ENCODE results near the gene CNNM4.

Gene CNNM4

DNA sequence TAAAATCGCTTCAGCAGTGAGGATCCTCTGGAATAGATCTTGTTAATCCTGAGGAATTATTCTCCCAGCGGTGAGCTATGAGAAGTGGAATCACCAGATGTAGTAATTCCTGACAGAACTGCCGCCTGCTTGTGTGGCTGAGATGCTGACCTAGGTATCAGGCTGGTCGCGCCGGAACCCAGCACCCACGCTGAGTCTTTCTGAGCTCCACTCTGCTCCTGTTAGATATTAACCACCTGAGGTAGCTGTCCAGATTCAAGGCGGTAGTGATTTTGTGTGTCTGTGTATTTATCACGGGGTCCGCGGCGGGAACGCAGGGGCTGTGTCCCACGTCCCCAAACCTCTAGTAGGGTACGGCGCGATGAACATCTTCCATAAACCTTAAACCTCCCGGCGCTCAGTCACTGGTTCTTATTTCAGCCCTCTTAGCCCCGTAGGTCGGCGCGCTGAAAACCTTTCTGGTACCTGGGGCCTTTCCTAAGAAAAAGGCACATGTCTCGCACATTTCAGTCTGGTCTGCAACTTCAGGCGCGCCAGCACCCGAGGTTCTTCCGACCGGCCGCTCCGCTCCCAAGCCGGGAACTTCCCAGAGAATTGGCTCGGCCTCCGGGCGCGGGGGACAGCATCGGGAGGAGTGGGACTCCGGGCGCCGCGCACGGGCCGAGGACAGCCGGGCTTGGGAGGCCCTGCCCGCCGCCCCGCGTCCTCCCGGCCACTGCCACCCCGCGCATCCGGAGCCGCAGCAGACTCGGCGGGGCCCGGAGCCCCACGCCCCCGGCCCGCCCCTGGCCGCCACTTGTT, 54.8 kb downstream of the CNNM4 start:
- peak in 1 of 5 experiments; percentile 49 for DNase-seq

DNA sequence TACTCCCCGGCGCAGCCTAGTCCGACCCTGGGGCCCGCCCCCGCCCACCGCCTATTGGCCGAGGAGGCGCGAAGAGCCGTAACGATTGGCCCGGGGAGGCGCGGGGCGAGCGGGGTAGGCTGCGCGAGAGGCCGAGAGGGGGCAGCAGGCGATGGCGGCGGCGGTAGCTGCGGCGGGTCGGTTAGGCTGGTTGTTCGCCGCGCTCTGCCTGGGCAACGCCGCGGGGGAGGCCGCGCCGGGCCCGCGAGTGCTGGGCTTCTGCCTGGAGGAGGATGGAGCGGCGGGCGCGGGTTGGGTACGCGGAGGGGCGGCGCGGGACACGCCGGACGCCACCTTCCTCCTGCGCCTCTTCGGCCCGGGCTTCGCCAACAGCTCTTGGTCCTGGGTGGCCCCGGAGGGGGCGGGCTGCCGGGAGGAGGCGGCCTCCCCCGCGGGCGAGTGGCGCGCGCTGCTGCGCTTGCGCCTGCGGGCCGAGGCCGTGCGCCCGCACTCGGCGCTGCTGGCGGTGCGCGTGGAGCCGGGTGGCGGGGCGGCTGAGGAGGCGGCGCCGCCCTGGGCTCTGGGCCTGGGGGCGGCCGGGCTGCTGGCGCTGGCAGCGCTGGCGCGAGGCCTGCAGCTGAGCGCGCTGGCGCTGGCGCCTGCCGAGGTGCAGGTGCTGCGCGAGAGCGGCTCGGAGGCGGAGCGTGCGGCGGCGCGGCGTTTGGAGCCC, 55.6 kb downstream of the CNNM4 start, which contains the start of gene CNNM3:
Gene CNNM3 (plus strand): TSS at position 142 of the 709 bp plus-strand sequence. CDS start 10 bp downstream, at position 152.
- peak; percentile 93 to 96 (median 94) for DNase-seq

DNA sequence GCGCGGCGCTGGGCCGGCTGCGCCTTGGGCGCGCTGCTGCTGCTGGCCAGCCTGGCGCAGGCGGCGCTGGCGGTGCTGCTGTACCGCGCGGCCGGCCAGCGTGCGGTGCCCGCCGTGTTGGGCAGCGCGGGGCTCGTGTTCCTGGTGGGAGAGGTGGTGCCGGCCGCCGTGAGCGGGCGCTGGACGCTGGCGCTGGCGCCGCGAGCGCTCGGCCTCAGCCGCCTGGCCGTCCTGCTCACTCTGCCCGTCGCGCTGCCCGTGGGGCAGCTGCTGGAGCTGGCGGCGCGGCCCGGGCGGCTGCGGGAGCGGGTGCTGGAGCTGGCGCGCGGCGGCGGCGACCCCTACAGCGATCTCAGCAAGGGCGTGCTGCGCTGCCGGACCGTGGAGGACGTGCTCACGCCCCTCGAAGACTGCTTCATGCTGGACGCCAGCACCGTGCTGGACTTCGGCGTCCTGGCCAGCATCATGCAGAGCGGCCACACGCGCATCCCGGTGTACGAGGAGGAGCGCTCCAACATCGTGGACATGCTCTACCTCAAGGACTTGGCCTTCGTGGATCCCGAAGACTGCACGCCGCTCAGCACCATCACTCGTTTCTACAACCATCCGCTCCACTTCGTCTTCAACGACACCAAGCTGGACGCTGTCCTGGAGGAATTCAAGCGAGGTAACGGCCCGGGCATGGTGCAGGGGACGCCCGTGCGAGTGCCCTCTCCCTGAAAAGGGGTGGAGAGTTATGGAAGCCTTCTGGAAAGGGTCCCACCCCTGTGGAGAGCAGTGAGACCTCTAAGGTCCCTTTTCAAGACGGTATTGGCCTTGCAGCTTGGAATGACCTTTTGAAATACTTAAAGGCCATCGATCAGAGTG, 56.4 kb downstream of the CNNM4 start:
- peak in 1 of 5 experiments; percentile 22 for DNase-seq

DNA sequence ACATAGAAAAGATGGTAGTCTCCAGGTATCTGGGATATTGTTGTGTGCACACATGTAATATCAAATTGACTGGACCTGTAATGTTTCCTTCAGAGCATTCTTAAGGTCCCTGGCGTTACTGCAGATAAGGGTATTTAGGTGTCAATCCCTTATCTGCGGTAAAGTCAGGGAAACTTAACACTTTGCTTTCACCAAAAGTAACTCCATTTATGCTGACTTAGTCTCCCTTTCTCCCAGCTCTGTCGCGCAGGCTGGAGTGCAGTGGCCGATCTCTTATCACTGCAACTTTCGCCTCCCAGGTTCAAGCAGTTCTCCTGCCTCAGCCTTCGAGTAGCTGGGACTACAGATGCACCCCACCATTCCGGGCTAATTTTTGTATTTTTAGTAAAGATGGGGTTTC, 57.2 kb downstream of the CNNM4 start:
- DNase-seq = no peak

DNA sequence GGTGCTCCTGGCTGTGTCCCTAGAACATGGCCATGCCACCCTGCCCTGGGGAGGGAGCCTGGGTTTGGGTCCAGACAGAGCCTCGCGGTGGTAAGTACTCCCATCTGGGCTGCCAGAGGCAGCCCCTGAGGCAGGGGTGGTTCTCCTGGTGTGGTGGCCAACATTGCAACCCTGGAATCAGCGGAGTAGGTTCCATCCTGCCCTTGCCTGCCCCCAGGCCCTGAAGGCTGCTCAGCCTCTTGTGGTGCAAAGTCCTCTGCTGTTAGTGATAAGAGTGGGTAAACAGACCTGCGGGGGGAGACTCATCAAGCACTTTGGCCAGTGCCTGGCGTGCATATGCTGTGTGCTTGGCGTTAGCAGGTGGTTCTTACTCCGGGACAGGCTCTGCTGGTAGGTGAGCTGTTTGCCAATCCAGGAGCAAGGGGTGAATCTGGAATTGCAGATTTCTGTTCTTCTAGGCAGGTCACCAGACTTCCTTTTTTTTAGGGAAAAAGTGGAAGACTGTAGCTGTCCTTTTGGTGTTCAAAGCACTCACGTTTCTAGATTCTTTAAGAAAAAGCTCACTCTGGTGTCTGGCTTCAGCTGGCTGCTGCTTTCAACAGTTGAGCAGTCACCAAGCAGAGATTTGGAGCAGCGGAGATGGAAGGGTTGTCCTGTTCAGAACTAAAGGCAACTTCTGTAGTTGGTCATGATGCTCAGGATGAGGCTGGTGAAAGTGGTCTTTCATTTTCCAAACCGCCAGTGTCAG, 58.6 kb downstream of the CNNM4 start:
- no peak for DNase-seq

DNA sequence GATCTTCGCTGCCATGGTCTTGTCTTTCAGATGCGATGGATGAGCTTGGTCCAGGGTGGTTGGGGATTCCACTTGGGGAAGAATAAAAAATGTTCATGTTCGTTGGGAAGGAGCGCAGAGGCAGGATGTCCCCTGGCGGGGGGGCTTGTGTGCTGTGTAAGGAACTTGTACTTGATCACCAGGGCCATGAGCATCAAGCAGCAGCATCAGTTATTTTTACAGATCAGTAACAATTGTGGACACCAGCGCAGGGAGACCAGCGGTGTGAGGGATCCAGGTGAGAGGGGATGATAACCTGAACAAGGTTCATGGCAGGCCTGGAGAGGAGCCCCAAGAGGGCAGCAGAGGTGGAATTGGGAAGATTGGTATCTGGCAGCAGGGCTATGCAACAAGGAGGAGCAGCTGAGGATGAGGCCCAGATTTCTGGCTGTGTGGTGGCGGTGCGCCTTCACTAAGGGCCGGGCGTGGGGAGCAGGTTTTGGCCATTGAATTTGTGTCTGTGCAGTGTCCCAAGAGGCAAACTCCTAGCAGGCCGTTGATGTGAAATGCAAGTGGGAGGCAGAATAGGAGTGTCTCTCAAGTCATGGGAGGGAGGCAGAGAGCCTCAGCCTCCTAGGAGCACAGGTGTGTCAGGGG, 59.3 kb downstream of the CNNM4 start:
- no peak for DNase-seq

DNA sequence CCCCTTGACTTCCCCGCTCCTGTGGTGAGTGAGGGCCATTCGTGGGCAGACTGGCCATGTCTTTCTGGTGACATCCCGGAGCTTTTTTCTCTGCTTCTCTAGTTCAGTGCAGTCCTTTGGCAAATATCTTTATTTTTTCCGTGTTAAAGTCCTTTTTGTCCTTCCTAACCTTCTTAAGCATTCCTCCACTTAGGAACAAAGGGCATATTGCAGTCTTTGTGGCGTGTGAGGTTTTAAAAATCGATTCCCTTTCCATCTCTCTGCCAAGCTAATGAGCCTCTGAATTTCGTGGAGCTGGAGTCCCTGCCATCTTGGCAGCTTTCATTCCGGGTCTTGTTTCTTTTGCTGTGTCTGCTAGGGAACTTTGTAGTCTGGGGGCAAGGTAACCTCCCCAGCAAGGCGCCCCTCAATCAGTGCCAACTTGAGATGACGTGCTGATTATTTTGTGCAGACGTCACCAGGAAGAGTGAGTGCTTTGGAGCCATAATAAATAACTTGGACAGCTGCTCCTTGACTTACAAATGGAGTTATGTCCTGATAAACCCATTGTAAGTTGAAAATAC, 60.5 kb downstream of the CNNM4 start:
- no peak for DNase-seq

DNA sequence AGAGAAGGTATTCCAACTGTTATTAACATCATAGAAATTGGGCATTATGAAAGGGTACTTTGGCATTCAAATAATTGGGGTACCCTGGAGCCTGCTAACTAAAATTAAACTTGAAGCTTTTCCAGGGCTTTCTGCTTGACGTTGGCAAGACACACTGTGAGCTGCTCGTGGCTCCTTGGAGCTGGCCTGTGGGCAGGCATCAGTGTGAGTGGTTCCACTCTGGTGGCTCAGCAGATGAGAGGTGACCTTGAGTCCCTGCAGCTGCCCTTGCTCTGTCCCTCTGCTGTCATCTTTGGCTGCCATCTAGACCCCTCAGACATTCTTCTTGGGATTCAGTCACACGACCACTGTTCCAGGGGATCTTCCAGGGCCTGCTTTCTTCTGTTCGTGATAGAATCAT, 62.1 kb downstream of the CNNM4 start:
- no peak for DNase-seq

DNA sequence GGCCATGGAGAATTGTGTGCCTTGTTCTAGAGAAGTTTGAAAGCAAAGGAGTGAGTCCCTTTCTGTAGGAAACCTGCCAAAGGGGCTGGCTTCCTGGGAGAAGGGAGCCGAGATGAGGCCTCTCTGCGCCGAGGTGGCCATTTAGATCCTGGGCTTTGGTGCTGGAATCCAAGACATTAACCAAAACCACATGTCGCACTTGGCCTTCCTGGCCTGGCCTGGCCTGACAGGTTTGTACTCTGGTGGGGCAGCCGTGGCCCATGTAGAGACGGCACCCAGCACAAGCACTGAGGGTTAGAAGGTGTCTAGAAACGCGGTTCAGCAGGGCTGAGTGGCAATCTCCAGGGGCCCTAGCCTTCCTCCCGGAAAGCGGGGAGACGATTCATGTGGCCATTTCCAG, 62.5 kb downstream of the CNNM4 start:
- DNase-seq = no peak

DNA sequence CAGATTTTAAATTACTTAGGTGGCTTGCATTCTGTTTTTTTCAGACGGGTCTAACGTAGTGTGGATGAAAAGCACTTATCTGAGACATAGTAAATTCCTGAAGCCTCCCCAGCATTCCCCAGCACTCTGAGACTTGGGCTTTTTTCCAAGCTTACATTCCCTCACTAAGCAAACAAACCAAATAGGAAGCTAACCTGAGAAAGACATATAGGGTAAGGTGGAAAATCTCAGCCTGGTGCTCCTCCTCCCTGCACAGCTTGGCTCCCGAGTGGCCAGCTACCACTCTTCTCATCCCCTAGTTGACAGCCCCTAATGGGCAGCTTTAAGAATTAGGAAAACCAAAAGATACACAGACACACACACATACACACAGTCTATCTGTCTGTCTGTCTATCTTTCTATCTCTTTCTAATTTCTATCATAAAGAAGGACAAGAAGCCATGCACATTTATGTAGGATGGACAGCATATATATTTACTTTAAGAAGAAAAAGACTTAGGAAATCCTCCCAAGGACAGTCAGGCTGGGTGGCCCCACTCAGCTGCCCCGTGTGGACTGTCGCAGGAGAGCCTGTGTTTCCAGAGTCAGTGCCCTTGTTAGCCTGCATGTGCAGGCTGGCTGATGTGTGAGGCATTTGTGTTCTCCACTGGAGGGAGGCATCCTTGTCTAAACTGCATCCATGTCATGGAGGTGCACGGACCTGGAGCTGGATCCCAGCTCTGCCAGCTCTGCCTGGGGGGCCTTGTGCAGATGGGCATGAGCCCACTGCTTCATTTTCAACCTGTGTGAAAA, 63.6 kb downstream of the CNNM4 start:
- no peak for DNase-seq

DNA sequence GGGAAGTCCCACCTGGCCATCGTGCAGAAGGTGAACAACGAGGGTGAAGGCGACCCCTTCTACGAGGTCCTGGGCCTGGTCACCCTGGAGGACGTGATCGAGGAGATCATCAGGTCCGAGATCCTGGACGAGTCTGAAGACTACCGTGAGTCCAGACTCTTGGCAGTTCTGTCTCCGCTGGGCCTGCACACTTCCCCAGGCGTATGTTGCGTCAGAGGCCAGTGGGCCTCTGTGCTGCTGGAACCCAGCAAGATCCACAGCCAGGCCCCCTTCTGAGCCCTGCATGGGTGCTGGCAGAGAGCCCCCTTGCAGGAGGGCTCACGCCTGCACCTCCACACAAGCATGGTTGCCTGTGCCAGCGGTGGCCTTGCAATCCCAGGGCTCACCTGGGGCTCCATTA, 64.4 kb downstream of the CNNM4 start:
- no peak for DNase-seq

DNA sequence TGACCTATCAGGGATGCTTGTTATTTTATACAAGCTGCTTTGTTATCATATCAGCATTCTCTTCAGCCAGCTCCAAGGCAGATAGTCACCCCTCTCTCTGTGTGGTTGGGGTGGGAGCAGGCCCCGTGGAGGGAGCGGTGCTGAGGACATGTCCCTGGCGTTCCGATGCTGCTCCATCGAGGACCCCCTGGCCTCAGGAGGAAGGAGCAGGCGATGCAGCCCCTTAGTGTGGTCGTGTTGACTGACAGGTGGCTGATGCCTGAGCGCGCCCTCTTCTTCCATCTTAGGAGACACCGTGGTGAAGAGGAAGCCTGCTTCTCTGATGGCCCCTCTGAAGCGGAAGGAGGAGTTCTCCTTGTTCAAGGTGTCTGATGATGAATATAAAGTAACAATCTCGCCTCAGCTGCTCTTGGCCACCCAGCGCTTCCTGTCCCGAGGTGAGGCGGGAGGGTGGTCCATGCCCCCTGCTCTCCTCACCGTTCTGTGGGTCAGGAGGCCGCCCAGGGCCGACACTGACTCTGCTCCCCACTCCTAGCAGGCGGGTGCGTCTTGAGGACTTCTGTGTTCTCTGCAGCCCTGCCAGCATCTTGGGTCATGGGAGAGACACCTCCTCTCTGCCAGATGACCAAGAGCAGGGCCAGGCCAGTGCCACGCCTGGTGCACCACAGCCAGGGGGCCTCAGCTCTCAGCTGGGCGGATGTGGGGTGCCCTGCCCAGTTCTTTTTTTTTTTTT, 66.0 kb downstream of the CNNM4 start:
- no peak for DNase-seq

DNA sequence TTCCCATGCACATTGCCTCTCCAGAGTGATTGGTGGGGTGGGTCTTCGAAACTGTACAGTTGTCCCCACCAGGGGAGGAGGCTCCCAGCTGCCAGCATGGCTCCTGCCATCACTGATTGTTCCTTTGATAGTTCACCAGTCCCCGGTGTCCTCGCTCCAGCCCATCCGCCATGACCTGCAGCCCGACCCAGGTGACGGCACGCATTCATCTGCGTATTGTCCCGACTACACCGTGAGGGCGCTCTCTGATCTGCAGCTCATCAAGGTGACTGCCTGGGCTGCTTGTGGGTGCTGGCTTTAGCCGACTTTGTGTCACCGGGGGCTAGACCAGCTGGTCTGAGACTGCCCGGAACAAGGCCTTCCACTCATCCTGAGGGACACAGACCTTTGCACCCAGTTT, 67.7 kb downstream of the CNNM4 start:
- no peak for DNase-seq

DNA sequence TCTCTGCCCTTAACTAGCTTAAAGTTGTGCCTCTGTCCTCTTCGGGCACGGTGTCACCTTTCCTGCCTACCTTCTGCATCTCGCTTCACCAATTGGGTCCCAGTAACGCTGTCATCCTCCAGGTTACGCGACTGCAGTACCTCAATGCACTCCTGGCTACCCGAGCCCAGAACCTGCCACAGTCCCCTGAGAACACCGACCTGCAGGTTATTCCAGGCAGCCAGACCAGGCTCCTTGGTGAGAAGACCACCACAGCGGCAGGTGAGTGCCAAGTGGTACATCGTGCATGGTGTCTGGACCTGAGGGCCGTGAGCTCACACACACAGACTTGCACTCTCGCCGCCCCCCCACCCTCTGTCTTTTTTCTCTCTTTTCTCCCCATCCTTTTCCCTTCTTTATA, 68.2 kb downstream of the CNNM4 start:
- DNase-seq = no peak

DNA sequence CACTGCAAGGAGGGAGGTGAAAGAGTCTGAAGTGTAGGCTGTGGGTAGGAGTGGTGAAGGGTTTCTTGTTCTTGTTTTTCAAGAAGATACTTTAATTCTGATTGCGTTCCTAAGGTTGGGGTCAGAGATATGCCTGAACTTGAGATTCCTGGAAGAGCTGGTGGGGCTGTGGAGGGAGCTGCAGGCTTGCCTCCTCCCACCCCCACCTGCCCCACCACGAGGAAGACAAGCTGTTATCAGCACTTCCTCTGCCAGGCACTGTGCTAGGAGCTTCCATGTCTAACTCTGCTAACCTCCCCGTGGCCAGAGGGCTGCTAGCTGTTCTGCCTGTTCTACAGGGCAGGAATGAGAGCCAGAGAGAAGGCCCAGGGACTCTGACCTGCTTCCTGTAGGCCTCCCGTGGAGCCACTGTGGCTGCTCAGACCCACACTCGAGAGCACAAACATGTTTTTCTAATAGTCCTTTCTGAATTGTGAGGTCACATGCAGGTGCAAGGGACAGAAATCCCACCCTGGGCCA, 69.4 kb downstream of the CNNM4 start:
- DNase-seq = no peak

DNA sequence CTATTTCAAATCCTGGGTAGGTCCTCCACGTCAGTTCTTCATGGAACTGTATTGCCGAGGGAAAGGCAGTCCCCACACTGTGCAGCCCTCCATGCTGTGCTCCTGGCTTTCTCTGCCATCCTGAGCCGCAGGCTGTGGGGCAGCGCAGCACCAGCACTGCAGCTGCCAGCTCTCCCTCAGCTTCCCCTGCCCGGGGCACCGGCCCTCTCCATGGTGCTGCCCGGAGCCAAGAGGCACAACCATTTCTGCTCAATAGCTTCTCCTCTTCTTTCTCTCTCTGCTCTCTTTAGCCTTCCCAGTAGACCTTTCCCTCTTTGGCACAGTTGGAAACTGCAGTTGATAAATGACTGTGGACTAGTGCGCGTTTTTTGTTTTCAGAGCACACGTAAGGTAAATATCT, 71.0 kb downstream of the CNNM4 start:
- no peak for DNase-seq

DNA sequence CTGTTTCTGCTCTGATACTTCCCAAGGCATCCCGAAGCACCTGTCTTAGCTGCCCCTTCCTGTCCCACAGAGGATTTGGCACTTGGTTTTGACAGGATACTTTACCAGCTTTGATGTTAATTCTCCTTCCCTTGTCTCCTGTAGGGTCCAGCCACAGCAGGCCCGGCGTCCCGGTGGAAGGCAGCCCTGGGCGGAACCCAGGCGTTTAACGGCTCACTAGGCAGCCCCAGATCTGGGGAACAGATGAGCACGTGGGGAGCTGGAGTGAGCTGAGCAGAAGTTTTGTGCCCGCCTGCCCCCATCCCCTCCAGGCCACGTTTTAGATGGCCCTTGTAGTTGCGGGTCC, 71.7 kb downstream of the CNNM4 start:
- no peak for DNase-seq

DNA sequence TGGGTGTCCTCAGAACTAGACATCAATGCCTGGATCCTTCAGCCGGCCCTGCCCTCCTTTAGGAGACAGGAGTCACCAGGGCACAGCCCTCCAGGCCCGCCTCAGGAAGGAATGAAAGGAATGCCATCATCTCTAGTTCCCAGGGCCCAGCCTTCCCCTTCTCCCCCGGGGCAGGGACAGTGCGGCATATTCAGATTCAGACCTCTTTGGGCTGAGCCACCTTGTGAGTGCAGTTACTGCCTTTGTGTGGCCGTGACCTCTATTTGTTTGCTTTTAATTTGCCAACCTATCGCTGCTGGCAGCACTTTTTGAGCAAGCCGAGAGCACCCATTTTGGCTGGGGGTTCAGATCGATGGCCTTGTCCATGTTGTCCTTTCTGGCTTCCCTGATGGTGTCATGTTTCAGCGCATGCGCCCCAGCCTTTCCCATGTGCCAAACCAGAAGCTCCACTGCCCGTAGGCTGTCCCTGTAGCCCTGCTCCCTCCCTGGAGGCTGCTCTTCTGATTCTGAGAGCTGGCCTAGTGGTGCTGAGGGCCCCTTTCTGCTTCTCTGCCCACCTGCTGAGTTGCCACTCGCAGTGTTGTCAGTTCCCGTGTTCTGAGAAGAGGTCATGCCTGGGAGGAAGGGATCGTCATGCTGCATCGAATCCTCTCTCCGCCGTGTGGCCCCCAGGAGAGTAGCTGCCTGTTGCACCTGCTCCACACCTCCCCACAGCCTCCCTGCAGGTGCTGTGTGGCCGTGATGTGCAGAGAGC, 72.2 kb downstream of the CNNM4 start:
- DNase-seq = no peak

DNA sequence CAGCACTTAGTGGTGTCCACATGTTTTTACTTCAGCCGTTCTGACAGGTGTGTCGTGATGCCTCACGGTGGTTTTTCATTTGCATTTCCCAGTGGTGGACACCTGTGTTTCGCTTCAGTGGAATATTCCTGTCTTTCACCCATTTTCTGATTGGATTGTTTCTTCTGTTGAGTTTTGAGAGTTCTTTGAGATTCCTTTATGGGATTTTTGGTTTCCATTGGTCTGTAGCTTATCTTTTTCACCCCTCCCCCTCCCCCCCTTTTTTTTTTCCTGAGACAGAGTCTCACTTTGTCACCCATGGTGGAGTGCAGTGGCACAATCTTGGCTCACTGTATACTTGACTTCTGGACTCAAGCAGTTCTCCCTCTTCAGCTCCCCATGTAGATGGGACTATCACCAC, 75.1 kb downstream of the CNNM4 start:
- DNase-seq = no peak
